HG03097 (cell line): Measurements from ENCODE around the gene SEMA4D.
A peak's percentile ranks its signal among the peaks of the same experiment; 100 is the strongest.
"Not testable (repeated sequence)": the region's sequence is repeated elsewhere in the genome, so short reads cannot be mapped to it uniquely, and the experiment has no call there.

Experiments used
- ATAC-seq: cut with Tn5 transposase; IDR thresholded peaks from one replicate; pipeline ENCODE4 v1.9.1; 2021; ENCODE audit not compliant: unreplicated experiment, low FRiP score

SEMA4D gene

GRCh38 chr9:89484475-89485404 is 13.2 kb downstream of the SEMA4D start:
- ATAC-seq, result no peak

GRCh38 chr9:89483592-89484474 is 14.1 kb downstream of the SEMA4D start:
- ATAC-seq, result peak; percentile 50

DNA sequence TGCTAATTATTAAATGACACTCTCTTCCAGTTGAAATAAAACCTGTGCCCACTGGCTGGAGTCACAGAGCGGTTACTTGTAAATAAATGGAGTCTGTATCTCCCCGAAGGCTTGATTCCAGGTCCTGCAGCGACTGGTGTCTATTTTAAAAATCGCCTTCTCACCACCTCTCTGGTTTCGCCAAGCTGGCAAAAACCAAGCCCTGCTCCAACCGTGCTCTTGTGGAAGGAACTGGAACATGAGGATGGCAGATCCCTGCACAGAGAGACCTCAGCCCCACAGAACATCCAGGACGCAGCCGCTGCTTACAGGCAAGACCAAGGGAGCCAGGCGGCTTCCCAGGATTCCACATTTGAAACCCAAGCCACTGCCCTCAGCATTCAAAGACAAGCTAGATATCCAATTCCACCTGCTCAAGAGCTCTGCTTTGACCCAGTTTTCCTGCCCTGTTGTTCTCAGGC is 15.0 kb downstream of the SEMA4D start:
- ATAC-seq, result no peak

DNA sequence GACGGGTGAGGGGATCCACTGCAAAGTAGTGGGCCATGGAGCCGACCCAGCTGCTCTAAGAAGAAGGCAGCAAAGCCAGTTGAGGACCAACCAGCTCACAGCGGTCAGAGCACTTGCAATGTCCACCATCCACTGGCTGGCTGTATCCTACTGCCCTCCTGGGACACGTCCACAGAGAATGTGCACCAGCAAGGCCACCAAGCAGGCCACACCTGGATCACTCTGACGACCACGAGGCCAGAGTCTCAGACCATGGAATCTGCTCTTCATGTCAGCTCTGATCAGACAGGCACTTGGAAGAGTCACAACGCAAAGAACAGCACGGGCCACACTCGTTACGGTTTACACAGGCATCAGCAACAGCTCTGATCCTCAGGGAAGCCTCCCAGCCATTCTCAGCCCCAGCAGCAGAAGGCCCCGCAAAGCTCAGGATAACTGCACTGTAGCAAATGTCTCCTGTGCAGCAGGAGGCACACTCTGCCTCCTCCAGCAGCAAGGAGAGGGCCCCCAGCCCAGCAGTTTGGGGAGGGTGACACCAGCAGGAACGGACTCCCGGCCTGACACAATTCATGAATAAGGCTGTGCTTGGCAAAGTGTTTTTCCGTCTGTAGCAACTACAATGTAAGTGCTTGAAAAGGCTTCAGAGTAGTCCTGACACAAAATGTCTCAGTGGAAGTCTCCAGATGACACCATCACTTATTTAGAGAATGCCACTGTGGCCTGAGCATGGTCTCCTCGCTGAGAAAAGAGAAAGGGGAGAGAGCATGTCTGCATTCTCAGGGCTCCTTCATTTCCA is 15.7 kb downstream of the SEMA4D start:
- ATAC-seq, result no peak

DNA sequence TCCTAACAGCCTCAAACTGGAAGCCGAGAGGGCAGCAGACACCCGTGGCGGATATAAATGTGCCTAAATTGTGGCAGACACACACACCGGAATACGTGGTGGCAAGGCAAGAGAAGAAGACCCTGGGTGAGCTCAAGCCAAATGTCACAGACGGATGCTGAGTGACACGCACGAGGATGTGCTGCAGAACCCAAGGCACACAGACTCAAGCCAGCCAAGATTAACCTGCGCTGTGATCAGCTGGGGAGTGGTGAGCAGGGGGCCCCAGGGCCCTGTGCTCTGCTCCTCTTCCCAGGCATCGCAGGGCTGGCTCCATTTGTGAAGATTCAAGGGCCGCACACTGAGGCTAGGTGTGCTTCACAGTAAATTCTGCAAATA is 16.4 kb downstream of the SEMA4D start:
- no peak for ATAC-seq

DNA sequence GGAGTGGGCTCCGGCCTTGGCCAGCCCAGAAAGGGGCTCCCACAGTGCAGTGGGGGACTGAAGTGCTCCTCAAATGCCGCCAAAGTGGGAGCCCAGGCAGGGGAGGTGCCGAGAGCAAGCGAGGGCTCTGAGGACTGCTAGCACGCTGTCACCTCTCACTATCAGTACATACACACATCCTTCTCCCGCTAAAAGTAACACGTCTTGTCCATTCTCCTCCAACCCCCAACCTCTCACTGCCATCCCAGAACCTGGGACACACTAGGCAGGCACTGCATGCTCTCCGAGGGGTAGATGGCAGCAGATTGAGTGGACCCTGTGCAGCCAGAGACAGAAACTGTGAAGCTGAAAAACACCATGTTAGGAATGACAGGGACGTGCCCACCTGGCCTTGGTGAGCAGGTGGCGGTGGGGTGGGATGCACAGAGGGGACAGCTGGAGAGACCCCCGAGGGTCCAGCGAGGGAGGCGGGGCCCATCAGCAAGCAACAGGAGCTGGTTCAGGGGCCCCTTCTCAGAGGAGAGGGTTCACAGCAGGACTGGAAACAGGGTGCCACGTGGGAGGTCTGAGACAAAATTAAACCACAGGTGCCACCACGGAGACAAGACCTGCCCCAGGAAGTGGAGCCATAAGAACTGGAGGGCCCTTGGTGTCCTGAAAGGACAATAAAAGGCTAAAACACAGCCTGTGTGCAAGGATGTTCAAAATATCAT is 16.9 kb downstream of the SEMA4D start:
- no peak for ATAC-seq

- not testable (repeated sequence) for ATAC-seq
Measured at GRCh38 chr9:89480372-89480771, 17.5 kb downstream of the SEMA4D start.

GRCh38 chr9:89479669-89480011 is 18.3 kb downstream of the SEMA4D start:
- ATAC-seq, result not testable (repeated sequence)

GRCh38 chr9:89478821-89479668 is 18.9 kb downstream of the SEMA4D start:
- ATAC-seq, result no peak

DNA sequence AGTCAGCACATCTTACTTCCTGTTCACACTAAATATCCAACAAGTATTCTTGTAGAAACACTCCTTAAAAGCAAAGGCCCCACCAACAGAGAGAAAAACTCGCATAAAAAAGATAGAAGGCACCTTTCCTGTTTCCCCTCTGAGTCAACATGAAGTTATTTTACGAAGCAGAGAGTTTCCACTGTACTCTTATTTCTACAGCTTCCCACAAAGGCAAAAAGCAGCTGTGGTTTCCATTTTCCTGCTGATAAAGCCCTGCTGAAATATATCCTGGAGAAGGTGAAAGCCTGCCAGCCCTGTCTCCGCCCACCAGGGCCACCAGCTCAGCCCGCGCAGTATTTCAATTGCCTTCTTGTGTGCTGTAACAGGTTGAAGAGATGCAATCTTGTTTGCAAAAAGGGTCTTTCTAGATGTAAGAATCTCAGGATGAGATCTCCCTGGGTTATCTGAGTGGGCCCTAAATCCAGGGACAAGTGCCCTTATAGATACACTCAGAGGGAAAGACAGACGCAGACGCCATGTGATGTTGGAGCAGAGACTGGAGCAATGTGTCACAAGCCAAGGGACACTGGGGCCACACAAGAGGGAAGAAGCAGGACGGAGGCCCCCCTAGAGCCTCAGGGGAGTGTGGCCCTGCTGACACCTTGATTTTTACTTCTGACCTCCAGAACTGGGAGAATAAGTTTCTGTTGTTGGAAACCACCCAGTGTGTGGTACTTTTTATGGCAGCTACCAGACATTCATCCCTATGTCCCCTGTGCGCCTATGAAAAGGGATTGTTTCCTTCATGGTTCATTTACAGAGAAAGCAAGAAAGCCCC is 19.9 kb downstream of the SEMA4D start:
- no peak for ATAC-seq

- no peak for ATAC-seq
Measured at GRCh38 chr9:89477384-89477783, 20.5 kb downstream of the SEMA4D start.

- ATAC-seq, result no peak
Measured at GRCh38 chr9:89476546-89476945, 21.4 kb downstream of the SEMA4D start.

- ATAC-seq, result no peak
Measured at GRCh38 chr9:89475891-89476440, 21.9 kb downstream of the SEMA4D start.

GRCh38 chr9:89474939-89475338 is 23.0 kb downstream of the SEMA4D start:
- ATAC-seq, result no peak

GRCh38 chr9:89473762-89474469 is 24.0 kb downstream of the SEMA4D start:
- no peak for ATAC-seq

DNA sequence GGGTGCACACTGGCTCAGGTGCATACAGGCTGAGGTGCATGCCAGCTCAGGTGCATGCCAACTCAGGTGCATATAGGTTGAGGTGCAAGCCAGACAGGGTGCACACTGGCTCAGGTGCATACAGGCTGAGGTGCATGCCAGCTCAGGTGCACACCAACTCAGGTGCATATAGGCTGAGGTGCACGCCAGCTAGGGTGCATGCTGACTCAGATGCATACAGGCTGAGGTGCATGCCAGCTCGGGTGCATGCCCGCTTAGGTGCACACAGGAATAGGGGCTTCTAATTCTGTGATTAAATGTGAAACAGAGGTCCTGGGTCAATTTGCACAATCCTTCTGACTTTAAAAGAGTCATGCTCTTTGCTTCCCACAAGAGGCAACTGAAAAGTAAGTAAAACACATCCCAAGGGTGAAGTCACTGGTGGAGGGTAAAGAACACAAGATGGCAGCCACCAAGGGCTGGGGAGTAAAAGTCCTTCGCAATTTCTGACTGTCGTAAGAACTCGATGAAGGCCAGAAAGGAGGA is 26.1 kb downstream of the SEMA4D start:
- not testable (repeated sequence) for ATAC-seq

DNA sequence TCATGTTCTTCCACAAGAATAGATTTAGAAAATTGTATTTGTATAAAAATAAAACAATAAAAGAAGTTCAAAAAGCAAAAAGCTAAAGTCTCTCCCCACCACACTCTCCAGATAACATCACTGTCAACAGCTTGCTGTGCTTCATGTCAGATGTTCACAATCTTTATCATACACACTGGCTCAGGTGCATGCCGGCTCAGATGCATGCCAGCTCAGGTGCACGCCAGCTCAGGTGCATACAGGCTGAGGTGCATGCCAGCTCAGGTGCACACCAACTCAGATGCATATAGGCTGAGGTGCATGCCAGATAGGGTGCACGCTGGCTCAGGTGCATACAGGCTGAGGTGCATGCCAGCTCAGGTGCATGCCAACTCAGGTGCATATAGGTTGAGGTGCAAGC is 26.5 kb downstream of the SEMA4D start:
- no peak for ATAC-seq
